NCI-H146 (cell line): ENCODE measurements around the gene CFAP68.
"Not testable (repeated sequence)": the region's sequence is repeated elsewhere in the genome, so short reads cannot be mapped to it uniquely, and the experiment has no call there.

Experiments
- DNase-seq: peaks from one replicate; lab custom pipeline; 2025; lab: John Stamatoyannopoulos, UW

CFAP68 gene

DNA sequence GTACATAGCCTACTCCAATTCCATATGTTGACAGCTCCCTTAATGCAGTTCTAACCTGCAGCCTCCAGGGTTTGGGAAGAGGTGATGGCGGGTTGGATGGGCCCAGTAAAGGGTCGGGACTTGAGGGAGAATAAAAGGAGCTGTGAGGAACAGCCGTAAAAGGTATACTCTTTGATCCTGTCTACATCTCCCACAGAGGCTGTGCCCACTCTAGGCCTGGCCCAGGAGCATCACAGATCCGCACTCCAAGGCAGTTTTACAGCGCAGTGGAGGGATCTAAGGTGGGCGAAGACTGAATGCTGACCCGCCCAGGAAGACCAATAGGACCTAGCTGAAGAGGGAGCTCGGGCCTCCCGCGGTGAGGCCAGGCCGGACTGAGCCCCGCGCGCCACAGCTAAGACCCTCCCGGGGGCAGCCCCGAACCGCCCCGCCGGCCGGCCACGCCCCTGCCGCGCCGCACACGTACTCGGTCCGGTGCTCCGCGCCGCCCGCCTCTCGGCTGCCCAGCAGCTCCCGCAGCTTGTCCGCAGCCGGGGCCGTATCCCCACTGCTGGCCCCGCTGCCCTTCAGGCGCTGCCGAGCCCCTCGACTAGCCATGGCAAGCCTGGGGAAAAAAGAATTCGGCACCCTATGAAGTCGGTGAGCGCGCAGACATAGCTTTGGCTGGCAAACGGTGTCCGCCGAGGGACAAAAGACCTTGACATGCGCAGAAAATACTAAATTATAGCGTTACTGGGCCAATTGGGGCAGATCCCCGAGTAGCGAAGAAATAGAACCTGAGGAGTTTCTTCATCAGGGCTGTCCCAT, 8.3 kb upstream of the CFAP68 start, which contains the start of gene ALG9:
Gene ALG9, minus strand, starts transcription at position 696 of the 807 bp plus-strand sequence. Its CDS starts 99 bp downstream, at position 597.
- DNase-seq, result peak; percentile 83

DNA sequence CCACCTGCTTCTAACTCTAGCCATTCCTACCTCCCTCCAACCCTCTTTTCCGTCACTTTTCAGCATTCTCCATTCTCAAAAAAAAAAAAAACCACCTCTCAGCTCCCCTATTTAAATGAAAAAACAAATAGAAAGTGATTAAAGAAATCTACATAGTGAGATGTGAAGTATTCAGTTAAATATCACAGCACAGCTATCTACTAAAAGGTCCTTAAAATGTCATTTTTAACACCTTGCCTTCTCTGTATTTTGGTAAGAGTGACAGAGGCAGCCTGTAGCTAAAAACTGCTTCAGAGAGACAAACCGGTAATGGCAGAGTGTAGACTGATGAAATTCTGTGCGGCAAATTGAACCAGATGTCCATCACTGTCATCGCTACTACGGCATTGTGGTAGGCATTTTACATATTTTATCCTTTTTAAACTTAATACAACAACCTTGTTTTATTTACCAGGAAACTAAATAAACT, 7.6 kb upstream of the CFAP68 start:
- no peak for DNase-seq

DNA sequence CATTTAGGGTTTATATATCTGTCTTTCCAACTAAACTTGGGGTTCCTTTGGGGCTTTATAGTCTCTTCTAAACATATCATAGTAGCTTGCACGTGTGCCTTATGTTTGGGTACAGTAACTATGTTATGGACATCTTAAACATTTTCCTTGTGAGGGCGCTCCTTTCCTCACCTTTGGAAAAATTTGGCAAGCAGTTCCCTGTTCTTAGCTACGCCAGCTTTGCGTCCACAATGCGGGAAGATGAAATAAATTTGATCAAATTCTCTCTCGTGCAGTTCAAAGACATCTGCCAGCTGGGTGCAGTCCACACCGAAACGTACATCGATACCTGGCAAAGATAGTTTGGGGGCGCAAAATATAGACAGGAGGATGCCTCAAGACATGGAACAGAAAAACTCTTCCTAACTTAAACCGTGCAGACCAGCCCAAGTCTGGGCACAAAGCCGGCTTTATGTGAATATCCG, 924 bp upstream of the CFAP68 start:
- peak; percentile 60 for DNase-seq

DNA sequence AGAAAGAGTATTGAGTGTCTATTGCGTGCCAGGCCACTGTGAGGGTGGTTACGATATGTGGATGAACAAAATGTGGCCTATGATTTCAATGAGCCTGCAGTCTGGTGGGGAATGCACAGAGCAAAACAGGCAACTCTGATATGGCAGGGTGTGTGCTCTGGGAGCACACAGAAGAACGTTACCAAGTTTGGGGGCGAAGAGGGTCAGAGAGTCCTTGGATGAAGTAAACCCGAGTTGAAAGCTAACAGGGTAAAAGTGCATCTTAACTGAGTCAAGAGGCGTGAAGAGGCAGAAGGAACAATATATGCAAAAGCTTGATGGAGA, 258 bp downstream of the CFAP68 start:
- no peak for DNase-seq

DNA sequence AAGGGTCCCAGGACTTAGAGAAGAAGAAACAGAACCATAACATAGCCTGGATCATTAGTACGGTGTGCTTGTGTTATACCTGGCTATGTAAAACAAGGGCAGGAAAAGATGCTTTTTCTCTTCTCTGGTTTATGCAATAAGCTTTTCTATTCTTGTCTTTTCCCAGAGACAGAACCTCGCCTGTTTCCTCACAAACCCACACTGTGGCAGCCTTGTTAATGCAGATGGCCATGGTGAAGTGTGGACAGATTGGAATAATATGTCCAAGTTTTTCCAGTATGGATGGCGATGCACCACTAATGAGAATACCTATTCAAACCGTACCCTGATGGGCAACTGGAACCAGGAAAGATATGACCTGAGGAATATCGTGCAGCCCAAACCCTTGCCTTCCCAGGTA, 2.9 kb downstream of the CFAP68 start:
- DNase-seq, result no peak

DNA sequence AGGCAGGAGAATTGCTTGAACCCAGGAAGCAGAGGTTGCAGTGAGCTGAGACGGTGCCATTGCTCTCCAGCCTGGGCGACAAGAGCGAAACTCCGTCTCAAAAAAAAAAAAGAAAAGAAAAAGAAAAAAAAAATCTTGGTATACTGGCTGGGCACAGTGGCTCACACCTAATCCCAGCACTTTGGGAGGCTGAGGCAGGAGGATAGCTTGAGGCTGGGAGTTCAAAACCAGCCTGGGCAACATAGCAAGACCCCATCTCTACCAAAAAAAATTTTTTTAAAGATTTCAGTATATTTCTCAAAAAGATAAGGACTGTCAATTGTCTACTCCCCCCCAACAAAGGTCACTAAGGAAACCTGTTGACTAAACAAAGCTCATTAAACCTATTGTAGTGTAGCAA, 5.7 kb downstream of the CFAP68 start:
- not testable (repeated sequence) for DNase-seq

DNA sequence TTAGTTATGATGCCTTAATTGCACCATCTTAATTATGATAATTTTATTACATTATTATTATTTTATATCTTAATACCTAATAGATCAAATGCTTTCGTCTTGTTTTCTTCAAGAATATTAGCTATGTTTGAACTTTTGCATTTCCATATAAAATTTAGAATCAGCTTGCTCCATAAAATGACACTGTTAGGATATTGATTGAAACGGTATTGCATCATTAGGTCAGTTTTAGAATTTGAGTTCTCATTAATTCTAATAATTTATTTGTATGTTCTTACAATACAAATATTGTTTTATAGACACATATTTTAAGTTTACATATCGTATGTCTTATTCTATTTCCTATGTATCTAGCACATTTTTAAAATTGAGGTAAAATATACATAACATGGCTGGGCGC, 6.7 kb downstream of the CFAP68 start:
- no peak for DNase-seq

GRCh38 chr11:111886844-111887243, 7.5 kb downstream of the CFAP68 start:
- no peak for DNase-seq

DNA sequence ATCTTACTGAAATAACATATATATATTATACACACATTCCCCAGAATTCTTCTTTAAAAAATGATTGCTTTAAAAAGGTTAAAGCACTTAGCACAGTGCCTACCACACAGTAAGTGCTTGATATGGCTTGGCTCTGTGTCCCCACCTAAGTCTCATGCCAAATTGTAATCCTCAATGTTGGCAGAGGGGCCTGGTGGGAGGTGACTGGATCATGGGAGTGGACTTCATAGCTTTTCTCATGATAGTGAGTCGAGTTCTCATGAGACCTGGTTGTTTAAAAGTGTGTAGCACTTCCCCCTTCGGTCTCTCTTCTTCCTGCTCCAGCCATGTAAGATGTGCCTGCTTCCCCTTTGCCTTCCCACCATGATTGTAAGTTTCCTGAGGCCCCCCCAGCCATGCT, 26.1 kb downstream of the CFAP68 start:
- DNase-seq, result no peak

DNA sequence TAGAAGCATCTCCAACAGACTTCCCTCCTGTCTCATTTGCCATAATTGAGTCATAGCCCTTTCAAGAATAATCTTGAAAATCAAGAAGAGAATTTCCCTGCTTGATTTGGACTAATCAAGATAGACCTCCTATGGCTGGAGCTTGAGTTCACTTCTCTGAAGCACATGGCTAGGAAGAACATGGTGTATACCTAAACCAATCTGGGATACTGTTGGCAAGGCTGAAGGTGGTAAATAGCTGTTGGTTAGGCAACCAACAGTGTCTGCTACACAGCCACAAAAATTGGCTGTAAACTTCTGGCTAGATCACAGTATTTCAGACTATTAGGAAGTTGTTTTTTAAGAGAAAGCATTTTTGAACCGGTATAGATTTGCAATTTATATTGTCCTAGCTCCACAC, 27.3 kb downstream of the CFAP68 start:
- no peak for DNase-seq

GRCh38 chr11:111908639-111909305, 29.4 kb downstream of the CFAP68 start:
- no peak for DNase-seq

- DNase-seq, result no peak
Observed at GRCh38 chr11:111909378-111909777, 30.0 kb downstream of the CFAP68 start.

GRCh38 chr11:111910676-111911562, 31.6 kb downstream of the CFAP68 start:
- no peak for DNase-seq

DNA sequence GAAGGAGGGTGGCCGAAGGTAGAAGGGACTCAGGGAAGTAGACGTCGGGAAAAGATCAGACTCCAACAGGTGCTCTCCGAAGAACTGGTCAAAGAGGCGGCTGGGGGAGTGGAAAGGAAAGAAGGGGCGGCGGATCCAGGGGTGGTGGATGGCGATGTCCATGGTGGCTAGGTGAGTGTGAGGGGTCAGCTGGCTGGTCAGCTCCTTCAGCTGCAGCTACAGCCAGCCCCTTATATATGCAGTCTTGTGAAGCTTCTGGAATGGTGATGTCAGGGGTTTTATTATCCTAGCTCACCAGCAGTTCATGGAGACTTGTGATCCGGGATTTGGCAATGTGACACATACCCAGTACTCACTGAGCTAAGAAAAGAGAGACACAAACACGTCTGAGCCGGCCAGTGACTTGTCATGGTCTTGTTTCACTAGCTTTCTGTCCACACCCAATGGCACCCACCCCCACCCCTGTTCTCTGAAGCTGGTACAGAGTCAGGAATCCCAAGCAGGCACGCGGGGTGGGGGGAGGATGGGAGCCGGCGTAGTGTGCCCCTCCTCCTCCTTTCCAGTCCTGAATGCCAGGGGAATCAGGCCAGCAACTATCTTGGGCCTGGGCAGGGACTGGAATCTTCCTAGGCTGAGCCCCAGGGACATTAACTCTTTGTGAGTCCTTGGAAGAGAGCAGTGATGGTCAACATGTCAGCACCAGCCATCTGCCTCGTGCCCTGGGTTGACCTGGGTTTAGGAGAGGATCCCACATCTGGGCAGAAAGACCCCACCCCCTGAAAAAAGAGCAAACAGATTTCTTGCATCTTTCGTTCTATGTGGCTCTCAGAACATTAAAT, 32.4 kb downstream of the CFAP68 start, which contains the start of gene CRYAB:
Gene CRYAB, minus strand, starts transcription at position 208 of the 839 bp plus-strand sequence. Its CDS starts 46 bp downstream, at position 162.
- no peak for DNase-seq

DNA sequence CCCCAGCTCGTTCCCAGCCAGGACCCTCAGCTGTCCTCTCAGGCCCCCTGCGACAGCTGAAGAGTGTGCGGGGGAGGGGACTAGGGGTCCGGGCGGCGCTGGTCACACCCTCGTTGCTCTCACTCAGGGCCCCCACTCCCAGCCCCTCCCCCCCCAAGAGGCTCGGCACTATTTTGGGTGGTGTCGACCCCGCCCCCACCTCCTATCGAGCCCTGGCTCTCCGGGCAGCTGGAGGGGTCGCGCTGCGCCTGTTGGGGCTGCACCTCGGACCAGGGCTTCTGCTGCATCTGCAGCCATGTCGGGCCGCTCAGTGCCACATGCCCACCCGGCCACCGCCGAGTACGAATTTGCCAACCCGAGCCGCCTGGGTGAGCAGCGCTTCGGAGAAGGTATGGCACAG, 33.2 kb downstream of the CFAP68 start, which contains the start of gene HSPB2:
Gene HSPB2, plus strand, starts transcription at position 200 of the 400 bp plus-strand sequence. Its CDS starts 96 bp downstream, at position 296.
- no peak for DNase-seq

GRCh38 chr11:111913031-111913861, 33.9 kb downstream of the CFAP68 start:
- no peak for DNase-seq

GRCh38 chr11:111913997-111914396, 34.7 kb downstream of the CFAP68 start:
- peak; percentile 20 for DNase-seq

DNA sequence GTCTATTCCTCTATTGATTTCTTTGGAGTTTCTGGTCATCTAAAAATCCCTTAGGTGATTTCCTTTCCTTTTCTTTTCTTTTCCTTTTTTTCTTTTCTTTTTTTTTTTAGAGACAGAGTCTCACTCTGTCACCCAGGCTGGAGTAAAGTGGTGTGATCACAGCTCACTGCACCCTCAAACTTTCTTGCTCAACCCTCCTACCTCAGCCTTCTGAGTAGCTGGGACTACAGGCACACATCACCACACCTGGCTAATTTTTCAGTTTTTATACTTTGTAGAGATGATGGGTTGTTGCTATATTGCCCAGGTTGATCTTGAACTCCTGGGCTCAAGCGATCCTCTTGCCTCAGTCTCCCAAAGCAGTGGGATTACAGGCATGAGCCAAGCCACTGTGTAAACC, 37.4 kb downstream of the CFAP68 start:
- no peak for DNase-seq

GRCh38 chr11:111917312-111917711, 38.0 kb downstream of the CFAP68 start:
- no peak for DNase-seq

DNA sequence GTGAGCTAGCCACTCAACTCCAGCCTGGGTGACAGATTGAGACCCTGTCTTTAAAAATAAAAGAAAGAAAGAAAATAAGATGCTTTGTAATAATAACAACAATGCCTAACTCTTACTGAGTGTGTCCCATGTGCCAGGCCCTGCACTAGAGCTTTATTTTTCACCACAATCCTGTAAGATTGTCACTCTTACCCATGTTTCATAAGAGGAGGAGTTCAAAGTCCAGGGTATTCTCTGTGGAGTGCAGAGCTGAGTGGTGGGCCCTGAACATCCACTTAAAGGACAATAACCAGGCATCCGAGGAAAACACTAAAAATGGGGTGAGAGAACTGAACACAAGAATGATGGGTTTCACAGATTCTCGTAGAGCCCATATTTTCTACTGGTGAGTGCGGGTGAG, 38.4 kb downstream of the CFAP68 start:
- DNase-seq, result no peak
